Fibroblast of lung (primary cell): ENCODE results near the gene MTMR6. TPM values are rescaled to one million over a fixed set of nuclear protein-coding genes. Genes with fewer than 3 reads are reported as not detected.

Experiments used
- DNase-seq, 2 donors: peaks; one replicate each; pipeline versions ENCODE4 v3.0.0 to v3.0.0-alpha.2; 2010; ENCODE audit warnings: low read depth in 2 of 2
- H2AFZ ChIP-seq: 2 replicates; pipeline ENCODE4 v1.5.1; 2012; ENCODE audit warnings: low read length, control low read depth, inconsistent platforms
- H3K27ac ChIP-seq: 2 replicates; pipeline ENCODE4 v1.5.1; 2011; ENCODE audit warnings: low read length, control low read depth; ENCODE audit not compliant: insufficient read depth
- H3K27me3 ChIP-seq: 2 replicates; pipeline ENCODE4 v1.5.1; 2011; ENCODE audit warnings: mild to moderate bottlenecking, low read length; ENCODE audit not compliant: control insufficient read depth, insufficient read depth
- H3K36me3 ChIP-seq: 2 replicates; pipeline ENCODE4 v1.5.1; 2011; ENCODE audit warnings: low read length; ENCODE audit not compliant: control insufficient read depth, insufficient read depth
- H3K4me1 ChIP-seq: 2 replicates; pipeline ENCODE4 v1.5.1; 2011; ENCODE audit warnings: low read length; ENCODE audit not compliant: control insufficient read depth, insufficient read depth; ENCODE audit errors: extremely low read depth
- H3K4me2 ChIP-seq: 2 replicates; pipeline ENCODE4 v1.5.1; 2011; ENCODE audit warnings: low read length, control low read depth; ENCODE audit not compliant: insufficient read depth; ENCODE audit errors: extremely low read depth
- H3K4me3 ChIP-seq, 4 experiments: fragments of 200-600 bp in 1 of 4; sonication (generic) in 1 of 4; replicated peaks in 1 of 4; 2 replicates each; pipeline ENCODE4 v1.5.1; 2011 to 2016; ENCODE audit warnings: low read length in 4 of 4, low read depth in 3 of 4, mild to moderate bottlenecking in 3 of 4, control low read depth in 2 of 4, inconsistent platforms in 1 of 4, mixed read lengths in 1 of 4; ENCODE audit not compliant: insufficient read depth in 1 of 4; ENCODE audit errors: control extremely low read depth in 1 of 4
- H3K79me2 ChIP-seq: 2 replicates; pipeline ENCODE4 v1.5.1; 2012; ENCODE audit warnings: mild to moderate bottlenecking, low read length, inconsistent platforms; ENCODE audit not compliant: control insufficient read depth, insufficient read depth
- H3K9ac ChIP-seq: 2 replicates; pipeline ENCODE4 v1.5.1; 2011; ENCODE audit warnings: mild to moderate bottlenecking, low read length, control low read depth; ENCODE audit not compliant: insufficient read depth
- H3K9me3 ChIP-seq: 2 replicates; pipeline ENCODE4 v1.5.1; 2012; ENCODE audit warnings: low read depth, low read length; ENCODE audit not compliant: control insufficient read depth, insufficient read depth
- H4K20me1 ChIP-seq: 2 replicates; pipeline ENCODE4 v1.5.1; 2011; ENCODE audit warnings: low read length; ENCODE audit not compliant: control insufficient read depth, insufficient read depth; ENCODE audit errors: extremely low read depth
- EZH2 ChIP-seq: IDR thresholded peaks from 2 replicates; pipeline ENCODE4 v1.5.1; 2012; ENCODE audit warnings: low read length, control low read depth, mild to moderate bottlenecking; ENCODE audit errors: missing control alignments
- polyA plus RNA-seq, 2 donors: library from polyadenylated mRNA; depleted of rRNA in 1 of 2; stranded (reverse) in 1 of 2; unstranded in 1 of 2; fragments of >200 nt; gene quantifications; 2 replicates each; pipeline ENCODE4 v1.2.1, GENCODE V29; 2011 to 2012; ENCODE audit warnings: missing spikeins in 1 of 2
- total RNA-seq: library from RNA; depleted of rRNA; stranded (reverse); fragments of >200 nt; gene quantifications from 2 replicates; pipeline ENCODE4 v1.2.1, GENCODE V29; 2014
- TF ChIP-seq, protein P1 (sequence below), 2 donors: IDR thresholded peaks in 1 of 2; conservative IDR thresholded peaks in 1 of 2; 1 replicate in 1 of 2; 2 replicates in 1 of 2; pipeline ENCODE4 v1.5.1; 2011 to 2012; ENCODE audit warnings: low read length in 2 of 2, control low read depth in 1 of 2, inconsistent platforms in 1 of 2, low read depth in 1 of 2, mild to moderate bottlenecking in 1 of 2

The MTMR6 gene
- total and polyA plus RNA-seq, 2 donors (not counting 1 experiment from before 2014, with no cell fraction given): 20.7 to 22.5 TPM

GRCh38 chr13:25268561-25268960 is 18.7 kb downstream of the MTMR6 start:
- no peaks in the 10 kb centered on the region for H3K27me3 ChIP-seq
- TF ChIP-seq EZH2: no peak
- TF ChIP-seq, protein P1, sequence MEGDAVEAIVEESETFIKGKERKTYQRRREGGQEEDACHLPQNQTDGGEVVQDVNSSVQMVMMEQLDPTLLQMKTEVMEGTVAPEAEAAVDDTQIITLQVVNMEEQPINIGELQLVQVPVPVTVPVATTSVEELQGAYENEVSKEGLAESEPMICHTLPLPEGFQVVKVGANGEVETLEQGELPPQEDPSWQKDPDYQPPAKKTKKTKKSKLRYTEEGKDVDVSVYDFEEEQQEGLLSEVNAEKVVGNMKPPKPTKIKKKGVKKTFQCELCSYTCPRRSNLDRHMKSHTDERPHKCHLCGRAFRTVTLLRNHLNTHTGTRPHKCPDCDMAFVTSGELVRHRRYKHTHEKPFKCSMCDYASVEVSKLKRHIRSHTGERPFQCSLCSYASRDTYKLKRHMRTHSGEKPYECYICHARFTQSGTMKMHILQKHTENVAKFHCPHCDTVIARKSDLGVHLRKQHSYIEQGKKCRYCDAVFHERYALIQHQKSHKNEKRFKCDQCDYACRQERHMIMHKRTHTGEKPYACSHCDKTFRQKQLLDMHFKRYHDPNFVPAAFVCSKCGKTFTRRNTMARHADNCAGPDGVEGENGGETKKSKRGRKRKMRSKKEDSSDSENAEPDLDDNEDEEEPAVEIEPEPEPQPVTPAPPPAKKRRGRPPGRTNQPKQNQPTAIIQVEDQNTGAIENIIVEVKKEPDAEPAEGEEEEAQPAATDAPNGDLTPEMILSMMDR (conservative IDR thresholded peaks at IDR 0.05 in 1 of 2, IDR thresholded peaks at IDR 0.05 in 1 of 2; ENCODE audit: low read depth in 1 of 2, low read length in 2 of 2): no peak
- no peak for DNase-seq
- H3K27ac ChIP-seq: no peak overlapping the region
- H4K20me1 ChIP-seq: no peaks in the 10 kb centered on the region
- H3K4me1 ChIP-seq: no peaks in the 10 kb centered on the region
- no peak overlapping the region for H3K4me3 ChIP-seq
- no peak overlapping the region for H2AFZ ChIP-seq
- H3K9me3 ChIP-seq: no peaks in the 10 kb centered on the region
- H3K4me2 ChIP-seq: no peak overlapping the region
- peaks cover 8% of the 10 kb centered on the region for H3K79me2 ChIP-seq
- peaks cover 3% of the 10 kb centered on the region for H3K36me3 ChIP-seq
- no peak overlapping the region for H3K9ac ChIP-seq

DNA sequence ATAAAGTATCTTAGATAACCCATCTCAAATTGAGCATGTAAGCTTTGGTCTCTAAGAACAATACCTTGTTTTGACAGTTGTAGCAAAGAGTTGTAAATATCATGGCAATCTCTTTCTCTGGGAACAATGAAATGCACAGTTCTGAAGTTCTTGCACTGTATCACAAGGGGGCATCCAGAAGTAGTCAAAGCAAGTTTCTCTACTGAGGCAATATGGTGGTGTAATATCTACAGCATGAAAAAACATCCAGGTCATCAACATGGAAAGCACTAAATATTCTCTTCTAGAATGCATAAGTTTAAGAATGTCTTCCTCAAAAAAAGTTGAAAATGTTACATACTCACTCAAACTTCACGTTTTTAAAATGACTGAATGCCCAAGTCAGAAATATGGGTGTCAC is 19.6 kb downstream of the MTMR6 start:
- DNase-seq: peak; percentile 4 to 23
- Histone ChIP-seq H3K4me3 (no peak overlapping the region), H3K79me2 (peaks cover 8% of the 10 kb centered on the region), H3K9me3 (no peaks in the 10 kb centered on the region), H3K9ac (no peak overlapping the region), H3K4me1 (no peaks in the 10 kb centered on the region), H3K4me2 (no peak overlapping the region), H3K36me3 (peaks cover 7% of the 10 kb centered on the region), H2AFZ (no peak overlapping the region), H3K27ac (no peak overlapping the region), H4K20me1 (no peaks in the 10 kb centered on the region), H3K27me3 (no peaks in the 10 kb centered on the region)
- TF ChIP-seq, protein P1 (conservative IDR thresholded peaks at IDR 0.05 in 1 of 2, IDR thresholded peaks at IDR 0.05 in 1 of 2; ENCODE audit: low read depth in 1 of 2, low read length in 2 of 2): peak; percentile 28
- TF ChIP-seq EZH2: no peak

DNA sequence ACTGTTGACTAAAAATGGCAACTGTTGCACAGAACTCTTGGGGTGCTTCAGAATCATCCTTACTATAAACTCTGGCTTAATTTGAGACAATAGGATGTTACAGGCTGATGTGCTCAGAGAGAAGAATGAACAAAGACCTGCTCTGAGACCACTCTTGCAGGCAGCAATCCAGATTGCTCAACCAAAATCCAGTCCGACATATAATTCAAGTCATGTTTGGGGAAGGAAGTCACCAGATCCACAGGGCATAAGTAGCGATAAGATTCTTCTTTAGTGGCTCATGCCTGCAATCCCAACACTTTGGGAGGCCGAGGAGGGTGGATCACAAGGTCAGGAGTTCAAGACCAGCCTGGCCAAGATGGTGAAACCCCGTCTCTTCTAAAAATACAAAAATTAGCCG is 20.6 kb downstream of the MTMR6 start:
- H3K9ac ChIP-seq: no peak overlapping the region
- no peak overlapping the region for H2AFZ ChIP-seq
- no peak overlapping the region for H3K4me3 ChIP-seq
- H3K79me2 ChIP-seq: peaks cover 8% of the 10 kb centered on the region
- TF ChIP-seq EZH2: no peak
- TF ChIP-seq, protein P1 (conservative IDR thresholded peaks at IDR 0.05 in 1 of 2, IDR thresholded peaks at IDR 0.05 in 1 of 2; ENCODE audit: low read depth in 1 of 2, low read length in 2 of 2): no peak
- no peaks in the 10 kb centered on the region for H4K20me1 ChIP-seq
- no peaks in the 10 kb centered on the region for H3K9me3 ChIP-seq
- H3K4me2 ChIP-seq: no peak overlapping the region
- H3K27ac ChIP-seq: no peak overlapping the region
- no peaks in the 10 kb centered on the region for H3K4me1 ChIP-seq
- peaks cover 7% of the 10 kb centered on the region for H3K36me3 ChIP-seq
- DNase-seq: no peak
- H3K27me3 ChIP-seq: no peaks in the 10 kb centered on the region
